H54 (cell line): ENCODE results near the gene THTPA.
"Not testable (repeated sequence)": the region's sequence is repeated elsewhere in the genome, so short reads cannot be mapped to it uniquely, and the experiment has no call there.

Experiments
- DNase-seq: peaks from one replicate; pipeline ENCODE4 v3.0.0; 2011; ENCODE audit warnings: low spot score, mixed read lengths; ENCODE audit not compliant: insufficient read length
- FAIRE-seq: peaks from 3 replicates; lab custom pipeline; 2011; peaks lifted over from hg19 to GRCh38; lab: Jason Lieb, UNC
- POLR2A ChIP-seq: IDR thresholded peaks from 2 replicates; pipeline ENCODE4 v1.6.1; 2011; ENCODE audit warnings: low read depth, mild to moderate bottlenecking, low read length

The THTPA gene

GRCh38 chr14:23572836-23573235 lies 16.8 kb downstream of the THTPA start:
- TF ChIP-seq POLR2A, result no peak
- no peak for FAIRE-seq
- no peak for DNase-seq

GRCh38 chr14:23573384-23574015 lies 17.4 kb downstream of the THTPA start:
- FAIRE-seq, result no peak
- no peak for DNase-seq
- no peak for TF ChIP-seq POLR2A

GRCh38 chr14:23577004-23577681 lies 21.1 kb downstream of the THTPA start:
- DNase-seq (no peak), FAIRE-seq (no peak)
- no peak for TF ChIP-seq POLR2A

- DNase-seq (no peak), FAIRE-seq (no peak)
Observed at GRCh38 chr14:23577710-23578392, 21.8 kb downstream of the THTPA start.

GRCh38 chr14:23578560-23579310 lies 22.7 kb downstream of the THTPA start, which contains the start of gene JPH4:
Gene JPH4, minus strand, starts transcription at chr14:23578790. Its CDS starts 1,337 bp downstream, at chr14:23577453.
- DNase-seq, result peak; percentile 42
- TF ChIP-seq POLR2A, result no peak
- FAIRE-seq, result no peak

More at GRCh38 chr14:23577710-23578392, 21.8 kb downstream of the THTPA start:
- no peak for TF ChIP-seq POLR2A

- FAIRE-seq (no peak), DNase-seq (no peak)
- TF ChIP-seq POLR2A, result no peak
Observed at GRCh38 chr14:23579311-23579630, 23.2 kb downstream of the THTPA start.

GRCh38 chr14:23579739-23580138 lies 23.7 kb downstream of the THTPA start:
- FAIRE-seq (no peak), DNase-seq (no peak)
- no peak for TF ChIP-seq POLR2A

GRCh38 chr14:23580152-23580926 lies 24.3 kb downstream of the THTPA start:
- TF ChIP-seq POLR2A, result no peak
- no peak for DNase-seq
- no peak for FAIRE-seq

- DNase-seq (no peak), FAIRE-seq (no peak)
- TF ChIP-seq POLR2A, result no peak
Observed at GRCh38 chr14:23580948-23581281, 24.8 kb downstream of the THTPA start.

GRCh38 chr14:23582906-23583760 lies 27.1 kb downstream of the THTPA start:
- no peak for TF ChIP-seq POLR2A
- DNase-seq (no peak), FAIRE-seq (no peak)

GRCh38 chr14:23583761-23584526 lies 27.9 kb downstream of the THTPA start:
- DNase-seq, FAIRE-seq: not testable (repeated sequence)

- DNase-seq, FAIRE-seq: not testable (repeated sequence)
Observed at GRCh38 chr14:23584527-23585203, 28.6 kb downstream of the THTPA start.
